ENCODE measurements around the gene NKX2-3.

DNA sequence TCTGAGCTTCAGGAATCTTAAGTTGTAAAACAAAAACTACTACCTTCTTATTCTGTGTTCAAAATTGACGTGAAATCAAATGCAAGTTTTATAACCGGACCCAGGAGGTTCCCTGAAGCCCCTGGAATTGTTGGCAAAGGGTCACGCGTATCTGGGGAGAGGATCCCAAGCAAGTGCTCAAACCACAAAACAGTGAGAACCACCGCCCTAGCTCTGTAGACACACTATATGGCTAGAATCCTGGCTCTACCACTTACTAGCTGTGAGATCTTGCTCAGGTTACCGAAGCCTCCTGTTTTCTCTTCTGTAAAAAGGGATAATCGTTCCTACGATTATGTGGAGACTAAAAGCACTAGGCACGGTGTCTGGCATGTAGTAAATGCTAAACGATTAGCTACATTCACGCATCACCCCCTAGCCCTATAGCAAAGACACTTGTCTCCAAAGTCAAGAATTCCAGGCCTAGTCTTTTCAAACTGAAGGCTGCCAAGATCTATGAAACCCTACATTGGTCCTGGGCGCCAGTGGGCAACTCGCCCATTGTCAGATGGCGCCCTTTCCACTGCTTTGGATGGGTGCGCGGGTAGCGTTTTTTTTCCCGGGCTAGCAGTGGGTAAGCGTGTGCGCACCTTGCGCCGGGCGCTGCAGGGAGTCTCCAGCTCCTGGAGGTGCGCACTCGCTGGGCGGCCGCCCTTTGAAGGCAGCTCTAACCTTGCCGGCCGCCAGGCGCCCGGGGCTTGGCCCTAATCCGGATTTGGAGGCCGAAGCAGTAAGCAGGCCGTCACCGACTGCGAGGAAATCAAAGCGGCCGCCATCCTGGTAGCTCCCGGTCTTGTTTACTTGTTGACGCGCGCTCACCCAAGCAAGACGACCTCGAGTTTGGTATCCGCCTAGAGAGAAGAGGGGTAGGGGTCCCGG lies 11.6 kb upstream of the NKX2-3 start:
- TF ChIP-seq TAF1 (IDR thresholded peaks at IDR 0.05; ENCODE audit: borderline replicate concordance, low read depth, low read length), result no peak
- TF ChIP-seq POLR2A (IDR thresholded peaks at IDR 0.05; ENCODE audit: low read depth, low read length), result no peak
- no peak for TF ChIP-seq POLR2AphosphoS5 (IDR thresholded peaks at IDR 0.05; ENCODE audit: low read depth, low read length)

Data from GM12892 (cell line).